HEK293T (cell line): ENCODE results near the gene PITPNC1.
"Not testable (repeated sequence)": the region's sequence is repeated elsewhere in the genome, so short reads cannot be mapped to it uniquely, and the experiment has no call there.

ENCODE experiments used
- CTCF ChIA-PET: fragments of 350-600 bp; formaldehyde crosslinking; extraction: SDS; loops from one replicate; lab custom pipeline; 2021; ENCODE audit warnings: antibody characterized with exemption, inconsistent platforms; lab: Yijun Ruan, JAX
- POLR2A ChIA-PET: fragments of 350-600 bp; formaldehyde crosslinking; extraction: SDS; loops from one replicate; lab custom pipeline; 2020; ENCODE audit warnings: antibody characterized with exemption, inconsistent platforms; lab: Yijun Ruan, JAX
- DNase-seq: peaks from one replicate; pipeline ENCODE4 v3.0.0; 2012; ENCODE audit warnings: mixed read lengths; ENCODE audit errors: extremely low spot score
- ARNT ChIP-seq: fragments of 450-650 bp; IDR thresholded peaks from 2 replicates; pipeline ENCODE4 v1.6.1; 2017; ENCODE audit warnings: mild to moderate bottlenecking
- BHLHE40 ChIP-seq: fragments of 450-650 bp; IDR thresholded peaks from 2 replicates; pipeline ENCODE4 v1.6.1; 2016; ENCODE audit warnings: mild to moderate bottlenecking, moderate library complexity, borderline replicate concordance
- CTBP1 ChIP-seq: fragments of 450-650 bp; IDR thresholded peaks from 2 replicates; pipeline ENCODE4 v1.6.1; 2016; ENCODE audit warnings: borderline replicate concordance
- ELF4 ChIP-seq: fragments of 450-650 bp; IDR thresholded peaks from 2 replicates; pipeline ENCODE4 v1.6.1; 2017; ENCODE audit warnings: antibody characterized with exemption
- FOXA1 ChIP-seq: fragments of 450-650 bp; IDR thresholded peaks from 2 replicates; pipeline ENCODE4 v1.6.1; 2016; ENCODE audit warnings: mild to moderate bottlenecking
- FOXK2 ChIP-seq: fragments of 450-650 bp; IDR thresholded peaks from 2 replicates; pipeline ENCODE4 v1.6.1; 2016; ENCODE audit warnings: mild to moderate bottlenecking
- FOXM1 ChIP-seq: fragments of 450-650 bp; IDR thresholded peaks from 2 replicates; pipeline ENCODE4 v1.6.1; 2017; ENCODE audit warnings: mild to moderate bottlenecking, borderline replicate concordance
- HDGF ChIP-seq: fragments of 450-650 bp; IDR thresholded peaks from 2 replicates; pipeline ENCODE4 v1.6.1; 2017; ENCODE audit warnings: antibody characterized with exemption, borderline replicate concordance
- L3MBTL2 ChIP-seq: fragments of 450-650 bp; conservative IDR thresholded peaks from 2 replicates; pipeline ENCODE4 v1.6.1; 2016; ENCODE audit warnings: mild to moderate bottlenecking
- LEF1 ChIP-seq: fragments of 450-650 bp; IDR thresholded peaks from 2 replicates; pipeline ENCODE4 v1.6.1; 2017; ENCODE audit warnings: mild to moderate bottlenecking, borderline replicate concordance
- NFRKB ChIP-seq: fragments of 450-650 bp; IDR thresholded peaks from 2 replicates; pipeline ENCODE4 v1.6.1; 2016; ENCODE audit warnings: mild to moderate bottlenecking, moderate library complexity
- PKNOX1 ChIP-seq: fragments of 450-650 bp; IDR thresholded peaks from 2 replicates; pipeline ENCODE4 v1.6.1; 2016
- SP1 ChIP-seq: fragments of 450-650 bp; IDR thresholded peaks from 2 replicates; pipeline ENCODE4 v1.6.1; 2017
- SUZ12 ChIP-seq: fragments of 450-650 bp; IDR thresholded peaks from 2 replicates; pipeline ENCODE4 v1.6.1; 2016; ENCODE audit warnings: mild to moderate bottlenecking
- TARDBP ChIP-seq: fragments of 450-650 bp; IDR thresholded peaks from 2 replicates; pipeline ENCODE4 v1.6.1; 2016
- ZNF384 ChIP-seq: fragments of 450-650 bp; IDR thresholded peaks from 2 replicates; pipeline ENCODE4 v1.6.1; 2016

Gene PITPNC1

GRCh38 chr17:67623767-67624166 is 246.7 kb downstream of the PITPNC1 start:
- CTCF ChIA-PET: no interaction called here

GRCh38 chr17:67624886-67625656 is 248.0 kb downstream of the PITPNC1 start:
- no peak for TF ChIP-seq ARNT
- no peak for TF ChIP-seq FOXA1
- no peak for TF ChIP-seq SP1
- no peak for TF ChIP-seq L3MBTL2
- TF ChIP-seq LEF1: no peak
- TF ChIP-seq HDGF: no peak
- TF ChIP-seq ZNF384: no peak
- TF ChIP-seq FOXM1: no peak
- no peak for TF ChIP-seq CTBP1
- TF ChIP-seq PKNOX1: no peak
- TF ChIP-seq FOXK2: no peak
- no peak for TF ChIP-seq SUZ12
- no peak for TF ChIP-seq ELF4
- TF ChIP-seq BHLHE40: no peak
- TF ChIP-seq TARDBP: no peak
- TF ChIP-seq NFRKB: no peak
- ChIA-PET POLR2A (no interaction called here), CTCF (interaction anchor here (1.7 kb wide), 1 partner anchor 246 kb away, joined by 5 read pairs; no protein-coding TSS in a partner anchor)
- DNase-seq: no peak

More at GRCh38 chr17:67623767-67624166, 246.7 kb downstream of the PITPNC1 start:
- no peak for DNase-seq
- TF ChIP-seq LEF1 (no peak), ELF4 (no peak), HDGF (no peak), NFRKB (no peak), FOXK2 (no peak), SP1 (no peak), CTBP1 (no peak), FOXA1 (no peak), L3MBTL2 (no peak), ZNF384 (no peak)
- POLR2A ChIA-PET: no interaction called here

- TF ChIP-seq SP1 (no peak), FOXA1 (no peak), TARDBP (no peak), ELF4 (no peak), PKNOX1 (no peak), ARNT (no peak), HDGF (no peak), LEF1 (no peak), L3MBTL2 (no peak), FOXK2 (no peak), SUZ12 (no peak), NFRKB (no peak), ZNF384 (no peak), CTBP1 (no peak), FOXM1 (no peak), BHLHE40 (no peak)
- ChIA-PET CTCF (no interaction called here), POLR2A (no interaction called here)
- no peak for DNase-seq
Observed at GRCh38 chr17:67625971-67626370, 248.9 kb downstream of the PITPNC1 start.

- POLR2A ChIA-PET: no interaction called here
Observed at GRCh38 chr17:67628580-67629013, 251.5 kb downstream of the PITPNC1 start.

GRCh38 chr17:67629971-67630320 is 252.9 kb downstream of the PITPNC1 start:
- ChIA-PET POLR2A (interaction anchor here (1.5 kb wide), 1 partner anchor 253 kb away, joined by 4 read pairs; the partner anchor contains the start of gene PITPNC1), CTCF (no interaction called here)
- TF ChIP-seq SP1 (no peak), LEF1 (no peak), BHLHE40 (no peak), FOXK2 (no peak), TARDBP (no peak), ARNT (no peak), SUZ12 (no peak), FOXM1 (no peak), CTBP1 (no peak), HDGF (no peak), ELF4 (no peak), NFRKB (no peak), ZNF384 (no peak), PKNOX1 (no peak), FOXA1 (no peak), L3MBTL2 (no peak)
- peak; percentile 48 for DNase-seq

More at GRCh38 chr17:67628580-67629013, 251.5 kb downstream of the PITPNC1 start:
- CTCF ChIA-PET: no interaction called here
- no peak for TF ChIP-seq TARDBP
- TF ChIP-seq PKNOX1: no peak
- TF ChIP-seq ARNT: no peak
- no peak for TF ChIP-seq SUZ12
- no peak for TF ChIP-seq NFRKB
- no peak for TF ChIP-seq HDGF
- no peak for TF ChIP-seq ELF4
- no peak for TF ChIP-seq SP1
- no peak for TF ChIP-seq BHLHE40
- TF ChIP-seq LEF1: no peak
- no peak for TF ChIP-seq L3MBTL2
- TF ChIP-seq FOXK2: no peak
- no peak for DNase-seq

GRCh38 chr17:67630836-67631235 is 253.8 kb downstream of the PITPNC1 start:
- POLR2A ChIA-PET: interaction anchor here (1.5 kb wide), 1 partner anchor 254 kb away, joined by 4 read pairs; the partner anchor contains the start of gene PITPNC1
- DNase-seq, CTCF ChIA-PET: not testable (repeated sequence)
